Effector memory CD4-positive, alpha-beta T cell (primary cell): Measurements from ENCODE around the gene NCAPD2.
A peak's percentile ranks its signal among the peaks of the same experiment; 100 is the strongest.

Source experiments
- DNase-seq, 3 donors: peaks; one replicate each; pipeline ENCODE4 v3.0.0-alpha.2; 2020
- H3K27ac ChIP-seq: 2 replicates; pipeline ENCODE4 v1.7.0; 2013; ENCODE audit warnings: mild to moderate bottlenecking, low read length, moderate library complexity; ENCODE audit not compliant: insufficient read depth, poor library complexity, severe bottlenecking
- H3K27me3 ChIP-seq: replicated peaks from 2 replicates; pipeline ENCODE4 v1.7.0; 2013; ENCODE audit warnings: mild to moderate bottlenecking, low read length; ENCODE audit not compliant: insufficient read depth, control insufficient read depth, poor library complexity, severe bottlenecking
- H3K36me3 ChIP-seq: 2 replicates; pipeline ENCODE4 v1.7.0; 2013; ENCODE audit warnings: mild to moderate bottlenecking, low read length, moderate library complexity; ENCODE audit not compliant: control insufficient read depth, insufficient read depth
- H3K4me1 ChIP-seq: 2 replicates; pipeline ENCODE4 v1.7.0; 2013; ENCODE audit warnings: low read length, mild to moderate bottlenecking; ENCODE audit not compliant: control insufficient read depth, insufficient read depth, poor library complexity, severe bottlenecking
- H3K4me3 ChIP-seq: 2 replicates; pipeline ENCODE4 v1.7.0; 2013; ENCODE audit warnings: low read length, low read depth, mild to moderate bottlenecking; ENCODE audit not compliant: insufficient read depth, poor library complexity, severe bottlenecking
- H3K9me3 ChIP-seq: 2 replicates; pipeline ENCODE4 v1.7.0; 2013; ENCODE audit warnings: mild to moderate bottlenecking, low read length, moderate library complexity; ENCODE audit not compliant: control insufficient read depth

NCAPD2 gene

GRCh38 chr12:6539314-6539682, 45.4 kb downstream of the NCAPD2 start:
- Histone ChIP-seq H3K36me3 (peaks cover 29% of the 10 kb centered on the region), H3K4me3 (no peak overlapping the region), H3K27ac (no peak overlapping the region), H3K4me1 (peaks cover 44% of the 10 kb centered on the region), H3K9me3 (no peaks in the 10 kb centered on the region), H3K27me3 (no peaks in the 10 kb centered on the region)
- no peak for DNase-seq

- H3K4me1 ChIP-seq: peaks cover 42% of the 10 kb centered on the region
- no peak overlapping the region for H3K4me3 ChIP-seq
- H3K9me3 ChIP-seq: no peaks in the 10 kb centered on the region
- H3K36me3 ChIP-seq: peaks cover 33% of the 10 kb centered on the region
- no peak for DNase-seq
- no peak overlapping the region for H3K27ac ChIP-seq
- H3K27me3 ChIP-seq: no peaks in the 10 kb centered on the region
Measured at GRCh38 chr12:6539707-6540134, 45.8 kb downstream of the NCAPD2 start.

- H3K4me1 ChIP-seq: peaks cover 42% of the 10 kb centered on the region
- H3K27ac ChIP-seq: peak overlapping the region; percentile 45
- H3K27me3 ChIP-seq: no peaks in the 10 kb centered on the region
- H3K4me3 ChIP-seq: peak overlapping the region; percentile 37
- no peaks in the 10 kb centered on the region for H3K9me3 ChIP-seq
- peaks cover 33% of the 10 kb centered on the region for H3K36me3 ChIP-seq
- DNase-seq: peak in 2 of 3 donors; percentile 38 to 43
Measured at GRCh38 chr12:6540181-6540877, 46.4 kb downstream of the NCAPD2 start.

- Histone ChIP-seq H3K27me3 (no peaks in the 10 kb centered on the region), H3K9me3 (no peaks in the 10 kb centered on the region), H3K27ac (peak overlapping the region; percentile 45), H3K36me3 (peaks cover 32% of the 10 kb centered on the region), H3K4me3 (no peak overlapping the region), H3K4me1 (peaks cover 30% of the 10 kb centered on the region)
- no peak for DNase-seq
Measured at GRCh38 chr12:6541371-6542165, 47.7 kb downstream of the NCAPD2 start.

- no peaks in the 10 kb centered on the region for H3K27me3 ChIP-seq
- DNase-seq: no peak
- H3K4me1 ChIP-seq: peaks cover 25% of the 10 kb centered on the region
- peak overlapping the region; percentile 22 for H3K27ac ChIP-seq
- H3K9me3 ChIP-seq: no peaks in the 10 kb centered on the region
- H3K4me3 ChIP-seq: no peak overlapping the region
- peaks cover 31% of the 10 kb centered on the region for H3K36me3 ChIP-seq
Measured at GRCh38 chr12:6542209-6543009, 48.5 kb downstream of the NCAPD2 start.

- Histone ChIP-seq H3K9me3 (no peaks in the 10 kb centered on the region), H3K27me3 (no peaks in the 10 kb centered on the region), H3K4me1 (peaks cover 3% of the 10 kb centered on the region), H3K4me3 (no peak overlapping the region), H3K27ac (no peak overlapping the region), H3K36me3 (peaks cover 44% of the 10 kb centered on the region)
- no peak for DNase-seq
Measured at GRCh38 chr12:6546016-6546415, 52.1 kb downstream of the NCAPD2 start.

- Histone ChIP-seq H3K4me3 (no peak overlapping the region), H3K36me3 (peaks cover 44% of the 10 kb centered on the region), H3K27ac (no peak overlapping the region), H3K4me1 (no peaks in the 10 kb centered on the region), H3K27me3 (no peaks in the 10 kb centered on the region), H3K9me3 (no peaks in the 10 kb centered on the region)
- no peak for DNase-seq
Measured at GRCh38 chr12:6547566-6547965, 53.7 kb downstream of the NCAPD2 start.

- H3K27me3 ChIP-seq: no peaks in the 10 kb centered on the region
- H3K9me3 ChIP-seq: no peaks in the 10 kb centered on the region
- no peak overlapping the region for H3K27ac ChIP-seq
- no peak for DNase-seq
- no peak overlapping the region for H3K4me3 ChIP-seq
- peaks cover 44% of the 10 kb centered on the region for H3K36me3 ChIP-seq
- no peaks in the 10 kb centered on the region for H3K4me1 ChIP-seq
Measured at GRCh38 chr12:6547987-6548386, 54.1 kb downstream of the NCAPD2 start.

GRCh38 chr12:6548556-6548955, 54.7 kb downstream of the NCAPD2 start:
- H3K9me3 ChIP-seq: no peaks in the 10 kb centered on the region
- H3K4me3 ChIP-seq: no peak overlapping the region
- H3K27ac ChIP-seq: no peak overlapping the region
- no peak for DNase-seq
- peaks cover 4% of the 10 kb centered on the region for H3K4me1 ChIP-seq
- peaks cover 44% of the 10 kb centered on the region for H3K36me3 ChIP-seq
- H3K27me3 ChIP-seq: no peaks in the 10 kb centered on the region
